IMR-90 (cell line): Measurements from ENCODE around the gene PDE4B. TPM values are rescaled to one million over a fixed set of nuclear protein-coding genes. Genes with fewer than 3 reads are reported as not detected.

Experiments used
- ATAC-seq: fragments of 200-7000 bp; cut with Tn5 transposase; 2 replicates; pipeline ENCODE4 v1.9.1; 2020; ENCODE audit warnings: low read depth, mild to moderate bottlenecking, moderate library complexity
- BruUV-seq: library from RNA; stranded (reverse); fragments of 400-500 nt; replicated peaks from 2 replicates; lab custom pipeline; 2021; lab: Mats Ljungman, UMichigan
- CTCF ChIA-PET: fragments of 300-600 bp; formaldehyde crosslinking; extraction: SDS; loops from one replicate; lab custom pipeline; 2021; ENCODE audit warnings: antibody characterized with exemption; lab: Yijun Ruan, JAX
- POLR2A ChIA-PET: fragments of 300-600 bp; sonication (Branson Sonifier 250); formaldehyde crosslinking; loops from one replicate; lab custom pipeline; 2022; ENCODE audit warnings: antibody characterized with exemption; ENCODE audit not compliant: unreplicated experiment; lab: Charles Lee
- DNase-seq: peaks from one replicate; pipeline ENCODE4 v3.0.0; 2013
- H2AFZ ChIP-seq: replicated peaks from 2 replicates; pipeline ENCODE3; 2013; ENCODE audit warnings: low read length, mild to moderate bottlenecking; ENCODE audit not compliant: poor library complexity
- H2AK5ac ChIP-seq: 2 replicates; pipeline ENCODE4 v1.6.1; 2013; ENCODE audit warnings: low read depth, low read length, inconsistent platforms
- H2AK9ac ChIP-seq: replicated peaks from 2 replicates; pipeline ENCODE3; 2013; ENCODE audit warnings: mild to moderate bottlenecking, low read depth, low read length, moderate library complexity; ENCODE audit not compliant: poor library complexity
- H2BK120ac ChIP-seq: 2 replicates; pipeline ENCODE4 v1.6.1; 2013; ENCODE audit warnings: low read depth, low read length, inconsistent platforms
- H2BK15ac ChIP-seq: 3 replicates; pipeline ENCODE4 v1.6.1; 2013; ENCODE audit warnings: low read depth, low read length, inconsistent platforms
- H2BK20ac ChIP-seq: 2 replicates; pipeline ENCODE4 v1.6.1; 2013; ENCODE audit warnings: low read depth, mild to moderate bottlenecking, inconsistent platforms, low read length, moderate library complexity
- H2BK5ac ChIP-seq: 2 replicates; pipeline ENCODE4 v1.6.1; 2013; ENCODE audit warnings: mild to moderate bottlenecking, low read depth, low read length, inconsistent platforms; ENCODE audit not compliant: poor library complexity, severe bottlenecking
- H3K14ac ChIP-seq: replicated peaks from 2 replicates; pipeline ENCODE4 v1.6.1; 2013; ENCODE audit warnings: low read depth, low read length, inconsistent platforms
- H3K18ac ChIP-seq: 2 replicates; pipeline ENCODE4 v1.6.1; 2013; ENCODE audit warnings: low read depth, low read length, control low read depth
- H3K23ac ChIP-seq: 2 replicates; pipeline ENCODE4 v1.6.1; 2013; ENCODE audit warnings: low read depth, low read length, inconsistent platforms
- H3K27ac ChIP-seq: 2 replicates; pipeline ENCODE4 v1.5.1; 2013; ENCODE audit warnings: mild to moderate bottlenecking, control low read depth, low read length; ENCODE audit not compliant: insufficient read depth
- H3K27me3 ChIP-seq: 2 replicates; pipeline ENCODE4 v1.6.1; 2013; ENCODE audit warnings: low read length; ENCODE audit not compliant: control insufficient read depth, insufficient read depth
- H3K36me3 ChIP-seq: 2 replicates; pipeline ENCODE4 v1.6.1; 2013; ENCODE audit warnings: low read length, mixed read lengths; ENCODE audit not compliant: control insufficient read depth, insufficient read depth
- H3K4ac ChIP-seq: 2 replicates; pipeline ENCODE4 v1.6.1; 2013; ENCODE audit warnings: low read depth, low read length, inconsistent platforms
- H3K4me1 ChIP-seq: 2 replicates; pipeline ENCODE4 v1.6.1; 2013; ENCODE audit warnings: low read length, mixed read lengths; ENCODE audit not compliant: control insufficient read depth, insufficient read depth
- H3K4me2 ChIP-seq: 2 replicates; pipeline ENCODE4 v1.6.1; 2013; ENCODE audit warnings: low read depth, mild to moderate bottlenecking, control low read depth, low read length, moderate library complexity
- H3K4me3 ChIP-seq: 2 replicates; pipeline ENCODE4 v1.5.1; 2013; ENCODE audit warnings: low read depth, mild to moderate bottlenecking, control low read depth, low read length, moderate library complexity; ENCODE audit not compliant: insufficient read depth
- H3K56ac ChIP-seq: 2 replicates; pipeline ENCODE4 v1.6.1; 2013; ENCODE audit warnings: low read length, inconsistent platforms; ENCODE audit not compliant: insufficient read depth; ENCODE audit errors: extremely low read depth
- H3K79me1 ChIP-seq, 2 experiments: 2 replicates each; pipeline ENCODE4 v1.6.1; 2013; ENCODE audit warnings: low read length in 2 of 2, inconsistent platforms in 1 of 2, low read depth in 1 of 2
- H3K9ac ChIP-seq: 2 replicates; pipeline ENCODE4 v1.6.1; 2013; ENCODE audit warnings: low read depth, low read length, control low read depth
- H3K9me1 ChIP-seq: 2 replicates; pipeline ENCODE4 v1.6.1; 2013; ENCODE audit warnings: low read length, inconsistent platforms; ENCODE audit not compliant: insufficient read depth
- H3K9me3 ChIP-seq: 2 replicates; pipeline ENCODE4 v1.6.1; 2013; ENCODE audit warnings: low read length; ENCODE audit not compliant: control insufficient read depth, insufficient read depth
- H4K20me1 ChIP-seq: 2 replicates; pipeline ENCODE4 v1.6.1; 2013; ENCODE audit warnings: low read length, inconsistent platforms; ENCODE audit not compliant: insufficient read depth
- H4K5ac ChIP-seq: 2 replicates; pipeline ENCODE4 v1.6.1; 2013; ENCODE audit warnings: mild to moderate bottlenecking, low read depth, low read length, control low read depth
- H4K8ac ChIP-seq, 2 experiments: 2 replicates each; pipeline ENCODE4 v1.6.1; 2013; ENCODE audit warnings: low read depth in 2 of 2, low read length in 2 of 2, control low read depth in 1 of 2, inconsistent platforms in 1 of 2
- H4K91ac ChIP-seq: 2 replicates; pipeline ENCODE4 v1.6.1; 2013; ENCODE audit warnings: low read depth, low read length, inconsistent platforms; ENCODE audit not compliant: insufficient read depth
- MAFK ChIP-seq: IDR thresholded peaks from 2 replicates; pipeline ENCODE4 v1.6.1; 2012; ENCODE audit warnings: low read depth, low read length, improper control_type of control experiment
- USF2 ChIP-seq: fragments of 150-350 bp; IDR thresholded peaks from 2 replicates; pipeline ENCODE4 v1.6.1; 2017; ENCODE audit warnings: mild to moderate bottlenecking, antibody characterized with exemption, low read length, low read depth
- WGBS, 2 experiments: methylation state at CpG; one replicate each; pipeline versions ENCODE4 v1.1.5 to v1.1.7; 2013; ENCODE audit warnings: missing lambda C conversion rate in 2 of 2; ENCODE audit not compliant: insufficient read length in 1 of 2; ENCODE audit errors: extremely low coverage in 2 of 2; 5-methylcytosine and 5-hydroxymethylcytosine counted together
- dilution Hi-C: fragments of 300-500 bp; cut with HindIII; formaldehyde crosslinking; loops from one replicate; pipeline ENCODE4 v1.14.3; 2018; ENCODE audit warnings: low sequenced_read_pairs; ENCODE audit not compliant: unreplicated experiment
- in situ Hi-C: fragments of 300-500 bp; cut with MboI; formaldehyde crosslinking; loops from 3 replicates; pipeline ENCODE4 v1.14.3; 2019; ENCODE audit warnings: low sequenced_read_pairs, inconsistent platforms, mixed read lengths
- intact Hi-C: fragments of 100-400 bp; cut with micrococcal nuclease; formaldehyde crosslinking; loops from 2 replicates; pipeline ENCODE4 v1.10.0; 2022
- polyA plus RNA-seq, 3 experiments: library from polyadenylated mRNA; depleted of rRNA; stranded (reverse); fragments of >200 nt; gene quantifications; 2 replicates each; pipeline ENCODE4 v1.2.3, GENCODE V29; 2012; ENCODE audit warnings: low replicate concordance in 1 of 3
- total RNA-seq: library from RNA; depleted of rRNA; stranded (reverse); fragments of >200 nt; gene quantifications from 2 replicates; pipeline ENCODE4 v1.2.3, GENCODE V29; 2012

The PDE4B gene
- total and polyA plus RNA-seq, 2 of the 4 experiments (the other 2 are of a cell fraction), result 5.8 to 21.3 TPM

- dilution Hi-C loops (no loop called here), in situ Hi-C loops (no loop called here), intact Hi-C loops (no loop called here)
- no peaks in the 10 kb centered on the region for H3K36me3 ChIP-seq
- H2BK20ac ChIP-seq, result no peak overlapping the region
- H3K56ac ChIP-seq, result no peak overlapping the region
- no peaks in the 10 kb centered on the region for H3K9me1 ChIP-seq
- no peak overlapping the region for H2AFZ ChIP-seq
- TF ChIP-seq MAFK, result 0 out of 2 replicates have a peak, but pooled peaks have one; percentile 36
- no peak for TF ChIP-seq USF2
- no peak overlapping the region for H4K91ac ChIP-seq
- H2BK5ac ChIP-seq, result no peak overlapping the region
- H3K23ac ChIP-seq, result no peak overlapping the region
- H3K4me3 ChIP-seq, result no peak overlapping the region
- H3K4me2 ChIP-seq, result no peak overlapping the region
- no peaks in the 10 kb centered on the region for H3K9me3 ChIP-seq
- H2AK9ac ChIP-seq, result no peak overlapping the region
- no peak overlapping the region for H2AK5ac ChIP-seq
- POLR2A ChIA-PET, result no interaction called here
- CTCF ChIA-PET, result interaction anchor here (0.7 to 1.2 kb wide), 2 partner anchors 9 to 260 kb away, joined by 3 to 4 read pairs; no protein-coding TSS in a partner anchor
- H4K5ac ChIP-seq, result no peak overlapping the region
- WGBS, 2 experiments, result 100% methylated on average over 1 of the region's 5 CpGs; no CpG with 5 or more reads in 1 of the 2 experiments
- no peak overlapping the region for H3K14ac ChIP-seq
- no peak overlapping the region for H3K18ac ChIP-seq
- no peak overlapping the region for H3K4ac ChIP-seq
- no peaks in the 10 kb centered on the region for H3K4me1 ChIP-seq
- no peak overlapping the region for H4K8ac ChIP-seq
- DNase-seq (no peak), ATAC-seq (no peak)
- no peak overlapping the region for H3K9ac ChIP-seq
- H2BK15ac ChIP-seq, result no peak overlapping the region
- H4K20me1 ChIP-seq, result no peaks in the 10 kb centered on the region
- H3K27me3 ChIP-seq, result no peaks in the 10 kb centered on the region
- no peak overlapping the region for H2BK120ac ChIP-seq
- no TSS peak for BruUV-seq
- H3K27ac ChIP-seq, result no peak overlapping the region
- no peaks in the 10 kb centered on the region for H3K79me1 ChIP-seq
These were observed 190.8 kb downstream of the PDE4B start for GRCh38 chr1:65983500-65983899.
